ENCODE results near the gene SNRNP27.
"Not testable (repeated sequence)": the region's sequence is repeated elsewhere in the genome, so short reads cannot be mapped to it uniquely, and the experiment has no call there.

The SNRNP27 gene

GRCh38 chr2:69893684-69894551 lies at the start of gene SNRNP27:
Gene SNRNP27, plus strand, starts transcription at chr2:69893956. Its CDS starts 29 bp downstream, at chr2:69893985.
- peak; percentile 73 to 81 for DNase-seq (ENCODE audit: low read depth in 1 of 2, low spot score in 1 of 2)

- no peak for DNase-seq (ENCODE audit: low read depth in 1 of 2, low spot score in 1 of 2)
These were observed 49.8 kb upstream of the SNRNP27 start for GRCh38 chr2:69843993-69844392.

GRCh38 chr2:69844560-69844959 lies 49.2 kb upstream of the SNRNP27 start:
- no peak for DNase-seq (ENCODE audit: low read depth in 1 of 2, low spot score in 1 of 2)

- DNase-seq (ENCODE audit: low read depth in 1 of 2, low spot score in 1 of 2), result no peak
These were observed 47.3 kb upstream of the SNRNP27 start for GRCh38 chr2:69846182-69847067.

GRCh38 chr2:69847068-69847828 lies 46.5 kb upstream of the SNRNP27 start:
- no peak for DNase-seq (ENCODE audit: low read depth in 1 of 2, low spot score in 1 of 2)

- no peak for DNase-seq (ENCODE audit: low read depth in 1 of 2, low spot score in 1 of 2)
These were observed 45.5 kb upstream of the SNRNP27 start for GRCh38 chr2:69848186-69848790.

GRCh38 chr2:69858261-69858660 lies 35.5 kb upstream of the SNRNP27 start:
- no peak for DNase-seq (ENCODE audit: low read depth in 1 of 2, low spot score in 1 of 2)

- DNase-seq (ENCODE audit: low read depth in 1 of 2, low spot score in 1 of 2), result no peak
These were observed 30.5 kb upstream of the SNRNP27 start for GRCh38 chr2:69863298-69863697.

- no peak for DNase-seq (ENCODE audit: low read depth in 1 of 2, low spot score in 1 of 2)
These were observed 5.3 kb upstream of the SNRNP27 start for GRCh38 chr2:69888451-69888850.

GRCh38 chr2:69889302-69889701 lies 4.5 kb upstream of the SNRNP27 start:
- DNase-seq (ENCODE audit: low read depth in 1 of 2, low spot score in 1 of 2), result no peak

GRCh38 chr2:69890881-69891280 lies 2.9 kb upstream of the SNRNP27 start:
- DNase-seq (ENCODE audit: low read depth in 1 of 2, low spot score in 1 of 2), result no peak

- DNase-seq (ENCODE audit: low read depth in 1 of 2, low spot score in 1 of 2), result not testable (repeated sequence)
These were observed 825 bp upstream of the SNRNP27 start for GRCh38 chr2:69892838-69893424.

- DNase-seq (ENCODE audit: low read depth in 1 of 2, low spot score in 1 of 2), result not testable (repeated sequence)
These were observed 981 bp downstream of the SNRNP27 start for GRCh38 chr2:69894737-69895136.

- DNase-seq (ENCODE audit: low read depth in 1 of 2, low spot score in 1 of 2), result no peak
These were observed 8.6 kb downstream of the SNRNP27 start for GRCh38 chr2:69902213-69902922.

GRCh38 chr2:69907216-69907615 lies 13.5 kb downstream of the SNRNP27 start:
- DNase-seq (ENCODE audit: low read depth in 1 of 2, low spot score in 1 of 2), result no peak

GRCh38 chr2:69911985-69912563 lies 18.3 kb downstream of the SNRNP27 start:
- no peak for DNase-seq (ENCODE audit: low read depth in 1 of 2, low spot score in 1 of 2)

GRCh38 chr2:69914164-69914949 lies 20.6 kb downstream of the SNRNP27 start:
- DNase-seq (ENCODE audit: low read depth in 1 of 2, low spot score in 1 of 2), result peak in 1 of 2 donors; percentile 100

All from activated CD4-positive, alpha-beta T cell treated with anti-CD3 and anti-CD28 coated beads, Interleukin-2, amount 50 U/mL, for 24 hours (primary cell).